GM12878 (cell line): ENCODE results near the gene CRIM1. TPM values are rescaled to one million over a fixed set of nuclear protein-coding genes. Genes with fewer than 3 reads are reported as not detected.

Source experiments
- ATAC-seq: fragments of 200-7000 bp; cut with Tn5 transposase; 3 replicates; pipeline ENCODE4 v1.9.1; 2020; ENCODE audit warnings: mild to moderate bottlenecking, moderate library complexity
- BruUV-seq: library from RNA; stranded (reverse); fragments of 400-500 nt; replicated peaks from 2 replicates; lab custom pipeline; 2021; lab: Mats Ljungman, UMichigan
- CTCF ChIA-PET: fragments of 300-600 bp; sonication (Branson Sonifier 250); formaldehyde crosslinking; extraction: SDS; loops from one replicate; lab custom pipeline; 2021; ENCODE audit warnings: inconsistent platforms; lab: Yijun Ruan, JAX
- POLR2A ChIA-PET: fragments of 350-600 bp; formaldehyde crosslinking; extraction: SDS; loops from one replicate; lab custom pipeline; 2021; ENCODE audit warnings: inconsistent platforms; lab: Charles Lee
- RAD21 ChIA-PET: fragments of 300-600 bp; sonication (Branson Sonifier 250); formaldehyde crosslinking; loops from one replicate; lab custom pipeline; 2023; ENCODE audit warnings: antibody characterized with exemption; ENCODE audit not compliant: unreplicated experiment; lab: Charles Lee
- SMC1A ChIA-PET: fragments of 300-600 bp; sonication (Branson Sonifier 250); formaldehyde crosslinking; loops from one replicate; lab custom pipeline; 2023; ENCODE audit not compliant: unreplicated experiment, uncharacterized antibody; lab: Charles Lee
- DNase-seq: peaks from one replicate; pipeline ENCODE4 v3.0.0-alpha.2; 2011; ENCODE audit warnings: low read depth, low spot score
- FAIRE-seq: peaks from 3 replicates; lab custom pipeline; 2011; peaks lifted over from hg19 to GRCh38; lab: Jason Lieb, UNC
- H2AFZ ChIP-seq: 2 replicates; pipeline ENCODE4 v1.6.0; 2011; ENCODE audit warnings: low read depth, low read length, control low read depth; ENCODE audit not compliant: control insufficient read depth
- H3K27ac ChIP-seq: 2 replicates; pipeline ENCODE4 v1.5.1; 2011; ENCODE audit warnings: control low read depth; ENCODE audit not compliant: control insufficient read depth, insufficient read depth
- H3K27me3 ChIP-seq, 2 experiments: replicated peaks in 1 of 2; 2 replicates each; pipeline versions ENCODE4 v1.6.0 to v1.6.1; 2011; ENCODE audit warnings: low read length in 1 of 2; ENCODE audit not compliant: control insufficient read depth in 2 of 2, insufficient read depth in 2 of 2
- H3K36me3 ChIP-seq, 2 experiments: 2 replicates each; pipeline ENCODE4 v1.5.1; 2011; ENCODE audit warnings: low read length in 1 of 2; ENCODE audit not compliant: control insufficient read depth in 2 of 2, insufficient read depth in 2 of 2
- H3K4me1 ChIP-seq: 2 replicates; pipeline ENCODE4 v1.6.1; 2011; ENCODE audit warnings: mild to moderate bottlenecking, low read length, moderate library complexity, mixed read lengths; ENCODE audit not compliant: control insufficient read depth, insufficient read depth
- H3K4me2 ChIP-seq: 2 replicates; pipeline ENCODE4 v1.6.0; 2011; ENCODE audit warnings: control low read depth; ENCODE audit not compliant: control insufficient read depth, insufficient read depth
- H3K4me3 ChIP-seq: fragments of 200-600 bp; sonication (generic); 2 replicates; pipeline ENCODE4 v1.5.1; 2016
- H3K79me2 ChIP-seq: 2 replicates; pipeline ENCODE4 v1.6.0; 2011; ENCODE audit warnings: low read length; ENCODE audit not compliant: control insufficient read depth, insufficient read depth
- H3K9ac ChIP-seq: 2 replicates; pipeline ENCODE4 v1.8.0; 2011; ENCODE audit warnings: low read length, control low read depth, mixed read lengths; ENCODE audit not compliant: control insufficient read depth, insufficient read depth
- H3K9me3 ChIP-seq: replicated peaks from 3 replicates; pipeline ENCODE4 v1.5.1; 2011; ENCODE audit warnings: mild to moderate bottlenecking, low read length; ENCODE audit not compliant: control insufficient read depth, insufficient read depth
- H4K20me1 ChIP-seq: 2 replicates; pipeline ENCODE4 v1.6.0; 2011; ENCODE audit not compliant: control insufficient read depth, insufficient read depth
- CREB1 ChIP-seq: IDR thresholded peaks from 2 replicates; pipeline ENCODE4 v1.6.1; 2012; ENCODE audit warnings: low read depth, mild to moderate bottlenecking, inconsistent platforms
- FOS ChIP-seq: IDR thresholded peaks from 3 replicates; pipeline ENCODE4 v1.6.1; 2011; ENCODE audit warnings: borderline replicate concordance; ENCODE audit not compliant: insufficient read length; ENCODE audit errors: extremely low read depth
- HDAC2 ChIP-seq: fragments of 200-600 bp; sonication (generic); IDR thresholded peaks from 2 replicates; pipeline ENCODE4 v1.6.1; 2017
- IRF5 ChIP-seq: fragments of 450-650 bp; IDR thresholded peaks from 2 replicates; pipeline ENCODE4 v1.6.1; 2017; ENCODE audit warnings: borderline replicate concordance
- KAT2A ChIP-seq: conservative IDR thresholded peaks from 2 replicates; pipeline ENCODE4 v1.6.1; 2011; ENCODE audit warnings: low read depth, low read length; ENCODE audit not compliant: control insufficient read depth
- LARP7 ChIP-seq: fragments of 450-650 bp; IDR thresholded peaks from 2 replicates; pipeline ENCODE4 v1.6.1; 2017; ENCODE audit warnings: mild to moderate bottlenecking
- MAX ChIP-seq: IDR thresholded peaks from 2 replicates; pipeline ENCODE4 v1.6.1; 2012; ENCODE audit warnings: low read depth, low read length, improper control_type of control experiment
- MTA3 ChIP-seq: IDR thresholded peaks from 2 replicates; pipeline ENCODE4 v1.6.1; 2012; ENCODE audit warnings: low read length, inconsistent platforms, borderline replicate concordance
- MXI1 ChIP-seq: fragments of 150-350 bp; IDR thresholded peaks from 2 replicates; pipeline ENCODE4 v1.6.1; 2011; ENCODE audit warnings: low read depth, mild to moderate bottlenecking, inconsistent platforms, low read length, improper control_type of control experiment
- PAX5 ChIP-seq: IDR thresholded peaks from 2 replicates; pipeline ENCODE4 v1.6.1; 2011; ENCODE audit warnings: low read depth, low read length, borderline replicate concordance
- PKNOX1 ChIP-seq: fragments of 450-650 bp; IDR thresholded peaks from 2 replicates; pipeline ENCODE4 v1.6.1; 2016; ENCODE audit warnings: mild to moderate bottlenecking
- SMARCA5 ChIP-seq: fragments of 450-650 bp; IDR thresholded peaks from 2 replicates; pipeline ENCODE4 v1.6.1; 2017; ENCODE audit warnings: mild to moderate bottlenecking
- SP1 ChIP-seq: IDR thresholded peaks from one replicate; pipeline ENCODE4 v1.6.1; 2011; ENCODE audit warnings: low read depth, low read length
- SUZ12 ChIP-seq: fragments of 200-600 bp; sonication (generic); IDR thresholded peaks from one replicate; pipeline ENCODE4 v1.6.1; 2018; ENCODE audit warnings: antibody characterized with exemption, mild to moderate bottlenecking; ENCODE audit not compliant: unreplicated experiment
- TAF1 ChIP-seq: IDR thresholded peaks from 2 replicates; pipeline ENCODE4 v1.6.1; 2011; ENCODE audit warnings: mild to moderate bottlenecking, low read depth, low read length, borderline replicate concordance
- TARDBP ChIP-seq: IDR thresholded peaks from 2 replicates; pipeline ENCODE4 v1.6.1; 2016; ENCODE audit warnings: borderline replicate concordance
- TBL1XR1 ChIP-seq: IDR thresholded peaks from 2 replicates; pipeline ENCODE4 v1.6.1; 2012; ENCODE audit warnings: low read depth, low read length, improper control_type of control experiment
- TCF3 ChIP-seq: IDR thresholded peaks from 2 replicates; pipeline ENCODE4 v1.6.1; 2012; ENCODE audit warnings: low read depth, mild to moderate bottlenecking, low read length, borderline replicate concordance; ENCODE audit not compliant: insufficient read depth
- WGBS: methylation state at CpG from one replicate; pipeline ENCODE4 v1.1.6; 2016; ENCODE audit warnings: low lambda C conversion rate; ENCODE audit not compliant: insufficient replicate concordance, insufficient coverage; ENCODE audit errors: missing lambda C conversion rate; 5-methylcytosine and 5-hydroxymethylcytosine counted together
- in situ Hi-C: fragments of 300-500 bp; cut with MboI; formaldehyde crosslinking; loops from 9 replicates; pipeline ENCODE4 v1.14.3; 2018; ENCODE audit warnings: mixed read lengths
- intact Hi-C: fragments of 100-400 bp; cut with micrococcal nuclease; formaldehyde crosslinking; loops from one replicate; pipeline ENCODE4 v1.14.2; 2022; ENCODE audit not compliant: unreplicated experiment
- polyA plus RNA-seq, 11 experiments: library from polyadenylated mRNA; depleted of rRNA in 4 of 11; unstranded in 6 of 11; stranded (reverse) in 5 of 11; fragments of >200 nt; fragmentation: Nextera tagmentation in 4 of 11; fragmentation: Illumina TruSeq in 1 of 11; extraction: Ambion mirVana in 4 of 11; extraction: Trizol in 1 of 11; gene quantifications; 1 replicate in 1 of 11; 2 replicates in 10 of 11; pipeline versions ENCODE4 v1.2.1 to v1.2.3, GENCODE V29; 2011 to 2016; ENCODE audit warnings: inconsistent platforms in 2 of 11, missing spikeins in 2 of 11, low read depth in 1 of 11
- total RNA-seq, 4 experiments: library from RNA; depleted of rRNA in 3 of 4; stranded (reverse); fragments of >200 nt in 3 of 4; fragmentation: Illumina TruSeq in 1 of 4; extraction: Trizol in 1 of 4; gene quantifications; 2 replicates each; pipeline versions ENCODE4 v1.2.1 to v1.2.3, GENCODE V29; 2013 to 2021

The CRIM1 gene
- total and polyA plus RNA-seq, 10 of the 15 experiments (the other 5 are each of a cell fraction or from before 2014, with no cell fraction given): 0.42 to 7.4 (median 3.1) TPM

GRCh38 chr2:36594849-36595248, 239.3 kb downstream of the CRIM1 start:
- RAD21 ChIA-PET: no interaction called here
- H3K79me2 ChIP-seq: peaks cover 17% of the 10 kb centered on the region
- no peak for TF ChIP-seq HDAC2
- no peak for TF ChIP-seq SMARCA5
- no peak for TF ChIP-seq MXI1
- no peak for TF ChIP-seq TBL1XR1
- TF ChIP-seq CREB1: no peak
- TF ChIP-seq, all 136 proteins: peak for 0
- Histone ChIP-seq H2AFZ (no peak overlapping the region), H3K4me3 (no peak overlapping the region), H3K27ac (no peak overlapping the region), H3K36me3 (no peaks in the 10 kb centered on the region), H3K9ac (no peak overlapping the region), H3K27me3 (no peaks in the 10 kb centered on the region), H3K9me3 (no peaks in the 10 kb centered on the region; the same call in 2 of the 3 replicates), H3K4me2 (no peak overlapping the region), H3K4me1 (no peaks in the 10 kb centered on the region), H4K20me1 (no peaks in the 10 kb centered on the region)
- BruUV-seq: no TSS peak
- in situ Hi-C loops: no loop called here
- DNase-seq (no peak), ATAC-seq (no peak), FAIRE-seq (no peak)
- CTCF ChIA-PET: no interaction called here
- SMC1A ChIA-PET: no interaction called here
- POLR2A ChIA-PET: no interaction called here
- intact Hi-C loops: no loop called here
- WGBS: over 99% methylated on average over 6 of the region's 6 CpGs

- Histone ChIP-seq H3K4me2 (peak overlapping the region; percentile 70), H3K9ac (no peak overlapping the region), H3K27ac (no peak overlapping the region), H3K9me3 (no peaks in the 10 kb centered on the region; the same call in 2 of the 3 replicates), H3K36me3 (no peaks in the 10 kb centered on the region), H3K4me3 (peak overlapping the region; percentile 80; the same call in 1 of the 2 replicates), H3K79me2 (peaks cover 17% of the 10 kb centered on the region), H2AFZ (no peak overlapping the region), H3K4me1 (no peaks in the 10 kb centered on the region), H4K20me1 (no peaks in the 10 kb centered on the region), H3K27me3 (no peaks in the 10 kb centered on the region)
- CTCF ChIA-PET: no interaction called here
- RAD21 ChIA-PET: no interaction called here
- no peak for FAIRE-seq
- over 99% methylated on average over 12 of the region's 12 CpGs for WGBS
- POLR2A ChIA-PET: no interaction called here
- DNase-seq: no peak
- BruUV-seq: no TSS peak
- SMC1A ChIA-PET: interaction anchor here (0.7 to 1.3 kb wide), 3 partner anchors 9 to 33 kb away, joined by 3 to 4 read pairs (median 3); no protein-coding TSS in a partner anchor
- no peak for ATAC-seq
- intact Hi-C loops (loop anchor here (2.0 kb wide), 1 partner anchor 66 kb away; no protein-coding TSS in a partner anchor), in situ Hi-C loops (no loop called here)
- TF ChIP-seq TAF1 (no peak), IRF5 (no peak), SP1 (no peak), KAT2A (no peak), SUZ12 (no peak), MAX (no peak), TARDBP (no peak), LARP7 (no peak), PAX5 (no peak), MTA3 (no peak), PKNOX1 (no peak), FOS (no peak), HDAC2 (no peak), TCF3 (no peak)
These were observed 240.8 kb downstream of the CRIM1 start for GRCh38 chr2:36596397-36596796.
